DMS 273 (cell line): ENCODE results near the gene LDHAL6B.

ENCODE experiments used
- DNase-seq: peaks from one replicate; lab custom pipeline; 2025; ENCODE audit not compliant: unreplicated experiment; lab: John Stamatoyannopoulos, UW

Gene LDHAL6B

GRCh38 chr15:59176653-59177316 is 29.9 kb upstream of the LDHAL6B start:
- DNase-seq: no peak

DNA sequence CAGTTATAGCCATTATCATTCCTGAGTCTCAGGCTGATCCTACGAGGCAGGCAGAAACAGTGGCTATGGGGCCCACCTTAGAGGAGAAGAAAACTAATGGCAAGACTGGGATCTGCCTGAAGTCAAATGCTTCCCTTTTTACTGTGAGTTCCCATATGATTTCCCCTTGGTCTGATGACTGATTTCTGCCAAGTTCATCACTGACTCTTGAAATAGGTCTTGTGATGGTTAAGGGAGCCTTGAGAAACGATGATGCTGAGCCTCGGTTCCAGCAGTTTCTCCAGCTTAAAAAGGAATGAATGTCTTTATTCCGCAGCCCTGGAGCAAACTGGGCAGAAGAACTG is 29.4 kb upstream of the LDHAL6B start:
- no peak for DNase-seq

- no peak for DNase-seq
Observed at GRCh38 chr15:59178151-59178695, 28.4 kb upstream of the LDHAL6B start.

DNA sequence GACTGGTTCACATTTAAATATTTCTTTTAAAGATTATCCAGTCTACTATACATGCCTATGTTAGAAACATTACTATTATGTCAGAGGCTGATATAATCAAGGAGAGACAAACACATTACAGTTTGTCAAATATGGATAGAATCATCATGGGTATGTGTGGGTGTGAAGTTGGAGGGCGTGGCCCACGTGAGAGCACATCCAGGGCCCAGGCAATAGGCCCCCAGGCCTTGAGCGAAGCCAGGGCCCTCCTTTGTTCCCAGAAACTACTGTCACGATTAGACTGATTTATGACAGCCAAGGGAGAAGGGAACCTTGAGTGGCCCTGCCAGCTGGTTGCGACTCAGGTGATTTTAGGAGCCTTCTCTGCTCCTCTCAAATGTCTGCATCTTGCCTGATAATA is 26.9 kb upstream of the LDHAL6B start:
- no peak for DNase-seq

GRCh38 chr15:59180945-59181600 is 25.6 kb upstream of the LDHAL6B start:
- peak; percentile 17 for DNase-seq

DNA sequence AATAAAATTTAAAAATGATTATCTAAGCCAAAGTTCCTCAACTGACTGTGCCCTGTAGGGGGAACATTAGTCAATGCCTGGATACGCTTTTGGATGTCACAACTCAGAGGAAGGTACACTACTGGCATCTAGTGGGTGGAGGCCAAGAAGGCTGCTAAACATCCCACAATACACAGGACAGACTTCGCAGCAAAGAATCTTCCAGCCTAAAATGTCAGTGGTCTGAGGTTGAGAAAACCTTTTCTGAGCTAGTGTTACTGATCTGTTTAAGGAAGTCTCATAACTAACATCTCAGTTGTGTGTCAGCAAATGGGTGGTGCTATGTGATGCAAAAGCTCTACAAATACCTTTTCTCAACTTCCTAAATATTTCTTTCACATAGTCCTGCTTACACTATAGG is 20.9 kb upstream of the LDHAL6B start:
- no peak for DNase-seq

- no peak for DNase-seq
Observed at GRCh38 chr15:59186501-59186900, 20.1 kb upstream of the LDHAL6B start.

DNA sequence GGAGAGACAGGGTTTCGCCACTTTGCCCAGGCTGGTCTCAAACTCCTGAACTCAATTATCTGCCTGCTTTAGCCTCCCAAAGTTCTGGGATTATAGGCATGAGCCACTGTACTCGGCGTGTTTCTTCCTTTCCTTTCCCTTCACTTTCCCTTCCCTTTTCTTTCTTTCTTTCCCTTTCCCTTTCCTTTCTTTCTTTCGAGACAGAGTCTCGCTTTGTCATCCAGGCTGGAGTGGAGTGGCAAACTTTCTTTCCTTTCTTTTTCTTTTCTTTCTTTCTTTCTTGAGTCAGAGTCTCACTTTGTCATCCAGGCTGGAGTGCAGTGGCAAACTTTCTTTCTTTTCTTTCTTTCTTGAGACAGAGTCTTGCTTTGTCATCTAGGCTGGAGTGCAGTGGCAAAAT is 17.4 kb upstream of the LDHAL6B start:
- DNase-seq: no peak

GRCh38 chr15:59190291-59190690 is 16.4 kb upstream of the LDHAL6B start:
- no peak for DNase-seq

- DNase-seq: no peak
Observed at GRCh38 chr15:59191855-59192237, 14.8 kb upstream of the LDHAL6B start.

- no peak for DNase-seq
Observed at GRCh38 chr15:59194639-59195325, 11.9 kb upstream of the LDHAL6B start.

GRCh38 chr15:59196416-59196815 is 10.2 kb upstream of the LDHAL6B start:
- DNase-seq: no peak

DNA sequence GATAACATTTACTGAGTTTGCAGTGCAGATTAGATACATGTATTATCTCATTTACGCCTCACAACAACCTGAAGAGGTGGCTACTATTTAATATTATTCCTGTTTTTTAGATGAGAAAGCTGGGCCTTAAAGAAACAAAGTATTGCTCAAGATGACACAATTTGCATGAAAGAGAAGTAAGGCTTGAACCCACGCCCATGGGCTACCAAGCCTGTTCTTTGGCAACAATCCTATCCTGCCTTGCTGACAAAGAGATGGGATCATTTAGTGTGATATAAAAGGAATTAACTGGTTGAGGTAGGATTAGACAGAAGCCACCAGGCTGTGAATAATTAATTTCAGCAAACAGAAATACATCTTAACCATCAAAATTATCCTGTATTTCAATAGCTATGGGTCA is 9.2 kb upstream of the LDHAL6B start:
- DNase-seq: no peak

GRCh38 chr15:59199626-59200465 is 6.8 kb upstream of the LDHAL6B start:
- no peak for DNase-seq

DNA sequence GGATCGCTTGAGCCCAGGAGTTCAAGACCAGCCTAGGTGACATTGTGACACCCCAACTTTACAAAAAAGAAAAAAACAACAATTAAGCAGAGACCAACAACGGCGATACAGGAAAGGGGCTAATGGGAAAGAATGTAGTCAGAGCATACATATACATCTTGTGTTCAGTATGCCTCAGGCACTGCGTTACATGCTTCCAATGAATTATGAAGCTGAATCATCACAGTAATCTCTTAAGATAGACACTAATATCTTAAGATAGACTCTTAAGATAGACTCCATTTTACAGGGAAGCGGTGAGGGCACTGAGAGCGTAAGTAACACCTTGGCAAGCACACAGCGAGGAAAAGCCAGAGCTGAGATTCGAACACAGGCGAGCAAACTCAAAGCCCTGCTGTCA is 6.1 kb upstream of the LDHAL6B start:
- no peak for DNase-seq

DNA sequence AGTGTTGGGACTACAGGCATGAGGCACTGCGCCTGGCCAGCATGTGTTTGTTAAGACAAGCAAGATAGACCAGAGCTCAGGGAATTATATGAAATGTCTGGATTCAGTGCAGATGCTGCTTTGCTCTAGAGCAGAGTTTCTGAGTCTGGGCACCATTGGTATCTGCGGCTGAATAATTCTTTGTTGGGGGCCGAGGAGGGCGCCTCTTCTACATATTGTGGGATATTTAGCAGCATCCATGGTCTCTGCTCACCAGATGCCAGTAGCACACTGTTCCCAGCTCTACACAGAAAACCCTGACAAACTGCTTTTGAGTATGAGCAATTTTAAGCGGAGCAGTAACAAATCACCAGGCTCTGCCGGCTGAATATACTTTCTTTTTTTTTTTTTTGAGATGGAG is 3.6 kb upstream of the LDHAL6B start:
- DNase-seq: no peak

DNA sequence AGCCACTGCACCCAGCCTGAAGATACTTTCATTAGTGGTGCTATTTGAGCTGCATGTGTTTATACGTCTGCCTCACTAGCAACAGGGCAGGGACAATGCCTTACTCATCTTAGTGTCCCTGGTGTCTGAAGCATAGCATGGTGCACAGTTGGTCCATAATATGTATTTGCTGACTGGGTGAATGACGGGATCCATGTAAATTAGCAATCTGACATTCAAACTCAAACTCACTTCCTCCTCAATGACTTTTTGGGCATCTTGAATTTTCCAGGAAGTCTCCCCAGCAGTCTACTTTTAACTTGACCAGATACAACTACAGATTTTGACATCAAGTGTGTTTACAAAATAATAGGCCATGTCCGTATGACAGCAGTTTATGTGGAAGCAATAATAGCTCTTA is 3.0 kb upstream of the LDHAL6B start:
- DNase-seq: no peak

DNA sequence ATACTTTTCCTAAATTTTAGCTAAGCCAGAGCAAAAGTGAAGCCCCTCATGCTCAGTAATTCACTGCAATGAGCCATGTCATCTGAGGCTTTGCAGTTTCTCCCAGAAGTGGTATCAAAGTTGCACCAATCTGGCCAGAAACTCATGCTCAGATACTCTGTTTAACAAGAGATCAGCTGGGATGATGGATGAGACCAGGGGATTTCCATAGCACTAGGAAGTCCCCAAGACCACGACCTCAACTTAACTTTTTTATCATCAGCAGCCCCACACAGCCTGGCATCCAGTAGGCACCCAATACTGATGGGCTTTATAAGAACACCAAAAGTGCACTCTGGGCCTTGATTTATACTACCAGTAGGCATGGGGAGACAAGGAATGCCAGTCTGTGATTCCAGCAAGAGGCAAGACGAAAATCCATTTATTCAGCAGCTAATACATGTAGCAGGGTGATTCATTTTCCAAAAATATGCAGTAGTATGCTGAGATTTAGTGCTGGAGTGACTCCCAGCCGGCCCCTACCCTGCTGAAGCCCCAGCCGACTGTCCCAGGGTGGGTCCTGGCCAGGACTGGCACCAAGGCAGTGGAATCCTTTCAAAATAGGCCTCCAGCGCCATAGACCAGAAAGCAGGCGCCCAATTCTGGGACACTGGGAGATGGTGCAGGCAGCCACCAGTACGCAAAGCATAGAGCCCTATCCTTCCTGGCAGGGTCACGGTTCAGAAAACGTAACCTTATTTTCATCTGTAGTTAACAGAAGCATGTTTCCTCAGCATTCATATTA is 612 bp upstream of the LDHAL6B start:
- DNase-seq: no peak

DNA sequence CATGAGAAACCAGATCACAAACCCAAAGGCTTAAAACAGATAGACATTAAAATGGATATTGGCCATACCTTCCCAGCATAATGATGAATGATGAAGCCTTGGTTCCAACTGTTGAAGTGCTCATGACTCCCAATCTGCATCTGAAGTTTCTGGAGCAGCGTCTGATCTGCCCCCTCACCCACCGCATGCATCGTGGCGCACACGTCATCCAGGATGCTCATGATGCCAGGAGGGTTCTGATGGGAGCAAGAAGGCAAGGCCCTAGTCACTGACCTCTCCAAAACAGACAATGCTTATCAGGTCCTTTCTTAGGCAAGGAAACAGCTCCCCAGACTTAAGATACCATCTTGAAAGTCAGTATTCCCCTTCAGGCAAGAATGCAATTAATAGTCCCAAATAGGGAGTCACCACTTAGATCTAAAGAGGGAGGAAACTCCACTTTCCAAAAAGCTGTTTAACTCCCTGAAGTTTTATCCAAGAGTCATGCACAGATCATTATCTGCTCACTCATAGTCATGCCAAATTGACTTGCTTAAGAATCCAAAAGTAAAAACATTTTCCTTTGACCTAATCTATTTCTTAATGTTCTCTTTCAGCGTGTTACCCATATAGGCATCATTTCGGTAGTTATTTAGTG is 2.1 kb downstream of the LDHAL6B start:
- no peak for DNase-seq

GRCh38 chr15:59210186-59210585 is 3.5 kb downstream of the LDHAL6B start:
- no peak for DNase-seq
